NCI-H128 (cell line): ENCODE results near the gene ANKRD11.

ENCODE experiments used
- DNase-seq: peaks from one replicate; lab custom pipeline; 2025; ENCODE audit not compliant: unreplicated experiment; lab: John Stamatoyannopoulos, UW

Gene ANKRD11

GRCh38 chr16:89507214-89507833 is 17.0 kb upstream of the ANKRD11 start:
- DNase-seq, result no peak

- DNase-seq, result no peak
Observed at GRCh38 chr16:89506791-89507191, 16.4 kb upstream of the ANKRD11 start.

- DNase-seq, result no peak
Observed at GRCh38 chr16:89506113-89506504, 15.7 kb upstream of the ANKRD11 start.

- DNase-seq, result no peak
Observed at GRCh38 chr16:89505204-89506112, 15.1 kb upstream of the ANKRD11 start.

- no peak for DNase-seq
Observed at GRCh38 chr16:89504091-89504490, 13.7 kb upstream of the ANKRD11 start.

- no peak for DNase-seq
Observed at GRCh38 chr16:89502081-89502843, 11.9 kb upstream of the ANKRD11 start.

GRCh38 chr16:89499767-89500166 is 9.4 kb upstream of the ANKRD11 start:
- DNase-seq, result no peak

- no peak for DNase-seq
Observed at GRCh38 chr16:89498839-89499238, 8.5 kb upstream of the ANKRD11 start.

- no peak for DNase-seq
Observed at GRCh38 chr16:89495121-89495520, 4.8 kb upstream of the ANKRD11 start.

GRCh38 chr16:89493776-89494175 is 3.4 kb upstream of the ANKRD11 start:
- no peak for DNase-seq

- DNase-seq, result no peak
Observed at GRCh38 chr16:89491974-89492687, 1.8 kb upstream of the ANKRD11 start.

GRCh38 chr16:89491238-89491869 is 993 bp upstream of the ANKRD11 start:
- DNase-seq, result no peak

- no peak for DNase-seq
Observed at GRCh38 chr16:89489898-89490438, 393 bp downstream of the ANKRD11 start.

- DNase-seq, result no peak
Observed at GRCh38 chr16:89489040-89489897, 1.1 kb downstream of the ANKRD11 start.

- DNase-seq, result no peak
Observed at GRCh38 chr16:89485701-89486246, 4.6 kb downstream of the ANKRD11 start.

GRCh38 chr16:89484923-89485679 is 5.3 kb downstream of the ANKRD11 start:
- no peak for DNase-seq

- no peak for DNase-seq
Observed at GRCh38 chr16:89484041-89484501, 6.3 kb downstream of the ANKRD11 start.

GRCh38 chr16:89482817-89483205 is 7.5 kb downstream of the ANKRD11 start:
- DNase-seq, result no peak
